Epidermal melanocyte (primary cell): ENCODE data around the gene RNF214.
"Not testable (repeated sequence)": the region's sequence is repeated elsewhere in the genome, so short reads cannot be mapped to it uniquely, and the experiment has no call there.

Experiments used
- DNase-seq: peaks from one replicate; pipeline ENCODE4 v3.0.0; 2011; ENCODE audit warnings: low spot score; ENCODE audit not compliant: insufficient read length

RNF214 gene

GRCh38 chr11:117229931-117230285 is 2.6 kb upstream of the RNF214 start:
- no peak for DNase-seq

GRCh38 chr11:117230286-117230961 is 2.0 kb upstream of the RNF214 start:
- DNase-seq: no peak

- no peak for DNase-seq
These were observed 1.3 kb upstream of the RNF214 start for GRCh38 chr11:117230999-117231841.

- DNase-seq: no peak
These were observed 704 bp upstream of the RNF214 start, which contains the start of gene PCSK7 for GRCh38 chr11:117231842-117232091. TSS of gene PCSK7 (minus strand) at chr11:117232073. CDS start at chr11:117229844, 2,229 bp downstream.

- DNase-seq: no peak
These were observed 489 bp downstream of the RNF214 start for GRCh38 chr11:117232911-117233409.

GRCh38 chr11:117238221-117238620 is 5.8 kb downstream of the RNF214 start:
- no peak for DNase-seq

- no peak for DNase-seq
These were observed 6.8 kb downstream of the RNF214 start for GRCh38 chr11:117239295-117239694.

GRCh38 chr11:117248341-117248740 is 15.9 kb downstream of the RNF214 start:
- no peak for DNase-seq

- no peak for DNase-seq
These were observed 17.1 kb downstream of the RNF214 start for GRCh38 chr11:117249571-117249970.

- DNase-seq: no peak
These were observed 19.0 kb downstream of the RNF214 start for GRCh38 chr11:117251506-117251905.

- DNase-seq: no peak
These were observed 23.5 kb downstream of the RNF214 start for GRCh38 chr11:117255966-117256365.

- DNase-seq: no peak
These were observed 24.1 kb downstream of the RNF214 start for GRCh38 chr11:117256573-117256972.

- DNase-seq: no peak
These were observed 26.1 kb downstream of the RNF214 start for GRCh38 chr11:117258576-117258975.

- DNase-seq: no peak
These were observed 26.9 kb downstream of the RNF214 start for GRCh38 chr11:117259417-117259816.

GRCh38 chr11:117264624-117265323 is 32.3 kb downstream of the RNF214 start:
- DNase-seq: not testable (repeated sequence)

GRCh38 chr11:117265745-117266144 is 33.3 kb downstream of the RNF214 start:
- DNase-seq: no peak

- DNase-seq: no peak
These were observed 37.4 kb downstream of the RNF214 start for GRCh38 chr11:117269856-117270255.

GRCh38 chr11:117271208-117271607 is 38.7 kb downstream of the RNF214 start:
- DNase-seq: no peak

- not testable (repeated sequence) for DNase-seq
These were observed 39.7 kb downstream of the RNF214 start for GRCh38 chr11:117272175-117272574.

- DNase-seq: no peak
These were observed 41.2 kb downstream of the RNF214 start for GRCh38 chr11:117273550-117274289.

GRCh38 chr11:117278347-117278746 is 45.9 kb downstream of the RNF214 start:
- no peak for DNase-seq
